A549 (cell line): ENCODE measurements around the gene LCP1. TPM values are rescaled to one million over a fixed set of nuclear protein-coding genes. Genes with fewer than 3 reads are reported as not detected.

Experiments
- ATAC-seq, 2 experiments: fragments of 200-7000 bp in 1 of 2; fragments of >200 bp in 1 of 2; cut with Nextera tagmentation in 1 of 2; cut with Tn5 transposase in 1 of 2; 3 replicates each; pipeline versions ENCODE4 v1.8.0 to v1.9.1; 2018 to 2020; ENCODE audit warnings: mild to moderate bottlenecking in 1 of 2, moderate library complexity in 1 of 2
- CTCF ChIA-PET: fragments of 300-600 bp; sonication (Branson Sonifier 250); formaldehyde crosslinking; extraction: SDS; loops from one replicate; lab custom pipeline; 2021; ENCODE audit warnings: antibody characterized with exemption, inconsistent platforms; lab: Yijun Ruan, JAX
- POLR2A ChIA-PET: fragments of 350-600 bp; formaldehyde crosslinking; extraction: SDS; loops from one replicate; lab custom pipeline; 2021; ENCODE audit warnings: antibody characterized with exemption, inconsistent platforms; lab: Yijun Ruan, JAX
- DNase-seq, 2 experiments: peaks; one replicate each; pipeline versions ENCODE4 v3.0.0 to v3.0.0-alpha.2; 2011 to 2016; ENCODE audit warnings: low read depth in 1 of 2, low spot score in 1 of 2
- FAIRE-seq: peaks from 2 replicates; lab custom pipeline; 2011; peaks lifted over from hg19 to GRCh38; lab: Jason Lieb, UNC
- H3K27ac ChIP-seq, 2 experiments: fragments of >200 bp; sonication (Bioruptor Twin); formaldehyde crosslinking; 3 replicates each; pipeline ENCODE4 v1.5.1; 2016 to 2017
- H3K4me1 ChIP-seq: fragments of >200 bp; sonication (Bioruptor Twin); formaldehyde crosslinking; 3 replicates; pipeline ENCODE4 v1.6.1; 2016
- H3K4me2 ChIP-seq: fragments of >200 bp; sonication (Bioruptor Twin); formaldehyde crosslinking; 3 replicates; pipeline ENCODE4 v1.6.1; 2016
- H3K4me3 ChIP-seq: fragments of >200 bp; sonication (Bioruptor Twin); formaldehyde crosslinking; 3 replicates; pipeline ENCODE4 v1.5.1; 2016
- H3K9me3 ChIP-seq: fragments of >200 bp; sonication (Bioruptor Twin); formaldehyde crosslinking; 3 replicates; pipeline ENCODE4 v1.6.1; 2016
- CHD4 ChIP-seq: fragments of 200-600 bp; sonication (generic); IDR thresholded peaks from 2 replicates; pipeline ENCODE4 v1.6.1; 2016; ENCODE audit warnings: antibody characterized with exemption, mild to moderate bottlenecking, borderline replicate concordance
- EHMT2 ChIP-seq: fragments of 200-600 bp; sonication (generic); IDR thresholded peaks from 2 replicates; pipeline ENCODE4 v1.6.1; 2016; ENCODE audit warnings: antibody characterized with exemption, low read depth, mild to moderate bottlenecking, moderate library complexity
- EP300 ChIP-seq, 2 experiments: fragments of >200 bp; sonication (Bioruptor Twin); formaldehyde crosslinking; IDR thresholded peaks; 2 replicates in 1 of 2; 3 replicates in 1 of 2; pipeline ENCODE4 v1.6.1; 2016 to 2017
- FOSL2 ChIP-seq, 2 experiments: fragments of 450-650 bp in 1 of 2; fragments of >200 bp in 1 of 2; sonication (Bioruptor Twin) in 1 of 2; formaldehyde crosslinking; IDR thresholded peaks; 2 replicates each; pipeline versions ENCODE4 v1.5.0 to v1.6.1; 2016 to 2020; ENCODE audit warnings: mild to moderate bottlenecking in 1 of 2, moderate library complexity in 1 of 2
- FOXS1 ChIP-seq: fragments of 250-450 bp; sonication (Bioruptor Pico); IDR thresholded peaks from 2 replicates; pipeline ENCODE4 v1.5.0; 2020; ENCODE audit warnings: mild to moderate bottlenecking, moderate library complexity
- GATA3 ChIP-seq: IDR thresholded peaks from 2 replicates; pipeline ENCODE4 v1.6.1; 2012; ENCODE audit warnings: borderline replicate concordance
- HDAC2 ChIP-seq: fragments of 200-600 bp; sonication (generic); IDR thresholded peaks from 2 replicates; pipeline ENCODE4 v1.6.1; 2016
- HEYL ChIP-seq: fragments of 250-450 bp; sonication (Bioruptor Pico); IDR thresholded peaks from 2 replicates; pipeline ENCODE4 v1.8.0; 2021; ENCODE audit warnings: mild to moderate bottlenecking, moderate library complexity
- HOXA7 ChIP-seq: fragments of 250-450 bp; sonication (Bioruptor Pico); IDR thresholded peaks from 2 replicates; pipeline ENCODE4 v1.5.0; 2020; ENCODE audit warnings: mild to moderate bottlenecking, moderate library complexity
- JUN ChIP-seq, 2 experiments: fragments of >200 bp; sonication (Bioruptor Twin); formaldehyde crosslinking; IDR thresholded peaks; 2 replicates in 1 of 2; 3 replicates in 1 of 2; pipeline ENCODE4 v1.6.1; 2016 to 2017
- KDM5A ChIP-seq: fragments of 200-600 bp; sonication (generic); IDR thresholded peaks from 2 replicates; pipeline ENCODE4 v1.6.1; 2016; ENCODE audit warnings: antibody characterized with exemption, mild to moderate bottlenecking
- MAZ ChIP-seq: fragments of 150-350 bp; IDR thresholded peaks from 2 replicates; pipeline ENCODE4 v1.6.1; 2014; ENCODE audit warnings: antibody characterized with exemption, low read depth, low read length, borderline replicate concordance
- MYC ChIP-seq: IDR thresholded peaks from 2 replicates; pipeline ENCODE4 v1.6.1; 2012; ENCODE audit warnings: mild to moderate bottlenecking, inconsistent platforms, low read length, improper control_type of control experiment, borderline replicate concordance
- NFE2L2 ChIP-seq: fragments of 150-350 bp; conservative IDR thresholded peaks from 2 replicates; pipeline ENCODE4 v1.6.1; 2014; ENCODE audit warnings: low read length
- NR3C1 ChIP-seq: fragments of >200 bp; sonication (Bioruptor Twin); formaldehyde crosslinking; IDR thresholded peaks from 3 replicates; pipeline ENCODE4 v1.6.1; 2017
- PHF8 ChIP-seq: fragments of 200-600 bp; sonication (generic); IDR thresholded peaks from 2 replicates; pipeline ENCODE4 v1.6.1; 2016; ENCODE audit warnings: low read depth, mild to moderate bottlenecking, antibody characterized with exemption, moderate library complexity, borderline replicate concordance
- POLR2A ChIP-seq: IDR thresholded peaks from 2 replicates; pipeline ENCODE4 v1.6.1; 2012; ENCODE audit warnings: mild to moderate bottlenecking, low read length
- RARB ChIP-seq: fragments of 250-450 bp; sonication (Bioruptor Pico); IDR thresholded peaks from 2 replicates; pipeline ENCODE4 v1.8.0; 2021; ENCODE audit warnings: mild to moderate bottlenecking, moderate library complexity
- RFX5 ChIP-seq: fragments of 450-650 bp; IDR thresholded peaks from 2 replicates; pipeline ENCODE4 v1.7.1; 2014; ENCODE audit warnings: antibody characterized with exemption, mild to moderate bottlenecking, moderate library complexity
- SMC3 ChIP-seq: fragments of >200 bp; sonication (Bioruptor Twin); formaldehyde crosslinking; IDR thresholded peaks from 3 replicates; pipeline ENCODE4 v1.6.1; 2018; ENCODE audit warnings: inconsistent platforms
- TFCP2L1 ChIP-seq: fragments of 250-450 bp; sonication (Bioruptor Pico); IDR thresholded peaks from 2 replicates; pipeline ENCODE4 v1.5.0; 2021; ENCODE audit warnings: mild to moderate bottlenecking
- TP53 ChIP-seq: fragments of 250-450 bp; sonication (Bioruptor Pico); IDR thresholded peaks from 2 replicates; pipeline ENCODE4 v1.5.0; 2021; ENCODE audit warnings: mild to moderate bottlenecking, moderate library complexity
- ZC3H11A ChIP-seq: fragments of 450-650 bp; IDR thresholded peaks from 2 replicates; pipeline ENCODE4 v1.6.1; 2014; ENCODE audit warnings: antibody characterized with exemption, mild to moderate bottlenecking
- ZFP36 ChIP-seq: fragments of 450-650 bp; IDR thresholded peaks from 2 replicates; pipeline ENCODE4 v1.6.1; 2014; ENCODE audit warnings: borderline replicate concordance; ENCODE audit not compliant: partially characterized antibody
- ZNF302 ChIP-seq: fragments of 250-450 bp; sonication (Bioruptor Pico); IDR thresholded peaks from 2 replicates; pipeline ENCODE4 v1.9.0; 2021; ENCODE audit warnings: inconsistent platforms, mild to moderate bottlenecking, moderate library complexity
- WGBS: methylation state at CpG from one replicate; pipeline ENCODE4 v1.1.6; 2017; ENCODE audit errors: missing lambda C conversion rate; 5-methylcytosine and 5-hydroxymethylcytosine counted together
- polyA plus RNA-seq, 4 experiments: library from polyadenylated mRNA; depleted of rRNA in 3 of 4; stranded (reverse); fragments of >200 nt; fragmentation: RNase III in 1 of 4; extraction: RNeasy Plus Mini Kit Qiagen cat#74134 plus additional on column Dnase treatment in 1 of 4; gene quantifications; 2 replicates in 3 of 4; 3 replicates in 1 of 4; pipeline ENCODE4 v1.2.3, GENCODE V29; 2011 to 2017
- TF ChIP-seq, protein P1 (sequence below): fragments of >200 bp; sonication (Bioruptor Twin); formaldehyde crosslinking; IDR thresholded peaks from 3 replicates; pipeline ENCODE4 v1.6.1; 2016
- TF ChIP-seq, protein P2 (sequence below): fragments of 250-450 bp; sonication (Bioruptor Pico); IDR thresholded peaks from 2 replicates; pipeline ENCODE4 v1.5.0; 2021; ENCODE audit warnings: mild to moderate bottlenecking, moderate library complexity, borderline replicate concordance
- TF ChIP-seq, protein P3 (sequence below): fragments of >200 bp; sonication (Bioruptor Twin); formaldehyde crosslinking; IDR thresholded peaks from 2 replicates; pipeline ENCODE4 v1.6.1; 2016
- TF ChIP-seq, protein P4 (sequence below): fragments of >200 bp; sonication (Bioruptor Twin); formaldehyde crosslinking; IDR thresholded peaks from 3 replicates; pipeline ENCODE4 v1.5.1; 2016

The LCP1 gene
- polyA plus RNA-seq, 2 of the 4 experiments (the other 2 are of a cell fraction) = 0.09 to 0.19 TPM

DNA sequence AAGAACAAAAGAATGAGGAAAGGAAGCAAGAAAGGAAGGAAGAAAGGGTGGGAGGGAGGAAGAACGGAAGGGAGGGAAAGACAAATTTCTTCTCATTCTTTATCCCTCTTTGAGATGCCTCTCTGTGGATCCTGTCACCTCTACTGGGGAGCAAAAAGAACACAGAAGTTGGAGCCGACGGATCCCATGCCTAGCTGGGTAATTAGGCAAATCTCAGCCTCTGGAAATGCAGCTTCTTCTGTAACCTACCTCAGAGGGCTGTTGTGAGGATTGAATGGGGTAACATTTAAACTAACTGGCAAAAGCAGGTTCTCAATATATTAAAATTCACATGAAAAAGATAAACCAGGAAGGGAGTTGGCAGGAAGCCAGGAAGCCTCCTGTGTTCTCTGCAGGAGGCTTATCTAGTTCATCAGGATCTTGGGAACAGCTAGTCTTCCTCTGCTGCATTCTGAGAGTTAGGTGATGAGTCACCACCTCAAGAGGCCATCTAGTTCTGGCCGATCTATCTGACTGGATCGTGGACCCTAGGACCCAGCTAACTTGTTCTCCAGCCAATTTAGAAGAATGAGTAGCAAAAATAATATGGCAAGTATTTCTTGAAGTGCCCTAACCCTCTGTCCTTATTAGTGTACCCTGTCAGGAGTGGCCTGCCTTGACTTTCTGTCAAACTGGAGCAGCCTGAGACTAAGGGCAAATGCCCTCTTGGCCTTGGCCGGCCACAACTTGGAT lies 61.9 kb downstream of the LCP1 start:
- Histone ChIP-seq H3K27ac (peak overlapping the region in 1 of 2 experiments; percentile 53; a peak in 1 of 6 replicates), H3K9me3 (no peaks in the 10 kb centered on the region), H3K4me1 (peaks cover 11% of the 10 kb centered on the region; the same call in 2 of the 3 replicates), H3K4me2 (peak overlapping the region; percentile 42; the same call in 1 of the 3 replicates), H3K4me3 (no peak overlapping the region)
- TF ChIP-seq FOXS1 (no peak), FOSL2 (IDR thresholded peaks at IDR 0.05) (no peak), FOSL2 (CRISPR knock-in tag; IDR thresholded peaks at IDR 0.05) (peak; percentile 72)
- ATAC-seq (peak; percentile 59 to 63; a peak in 3 of 6 replicates), DNase-seq (peak; percentile 8 to 28), FAIRE-seq (no peak)
- ChIA-PET CTCF (no interaction called here), POLR2A (no interaction called here)
- WGBS = 71% methylated on average over 6 of the region's 6 CpGs

DNA sequence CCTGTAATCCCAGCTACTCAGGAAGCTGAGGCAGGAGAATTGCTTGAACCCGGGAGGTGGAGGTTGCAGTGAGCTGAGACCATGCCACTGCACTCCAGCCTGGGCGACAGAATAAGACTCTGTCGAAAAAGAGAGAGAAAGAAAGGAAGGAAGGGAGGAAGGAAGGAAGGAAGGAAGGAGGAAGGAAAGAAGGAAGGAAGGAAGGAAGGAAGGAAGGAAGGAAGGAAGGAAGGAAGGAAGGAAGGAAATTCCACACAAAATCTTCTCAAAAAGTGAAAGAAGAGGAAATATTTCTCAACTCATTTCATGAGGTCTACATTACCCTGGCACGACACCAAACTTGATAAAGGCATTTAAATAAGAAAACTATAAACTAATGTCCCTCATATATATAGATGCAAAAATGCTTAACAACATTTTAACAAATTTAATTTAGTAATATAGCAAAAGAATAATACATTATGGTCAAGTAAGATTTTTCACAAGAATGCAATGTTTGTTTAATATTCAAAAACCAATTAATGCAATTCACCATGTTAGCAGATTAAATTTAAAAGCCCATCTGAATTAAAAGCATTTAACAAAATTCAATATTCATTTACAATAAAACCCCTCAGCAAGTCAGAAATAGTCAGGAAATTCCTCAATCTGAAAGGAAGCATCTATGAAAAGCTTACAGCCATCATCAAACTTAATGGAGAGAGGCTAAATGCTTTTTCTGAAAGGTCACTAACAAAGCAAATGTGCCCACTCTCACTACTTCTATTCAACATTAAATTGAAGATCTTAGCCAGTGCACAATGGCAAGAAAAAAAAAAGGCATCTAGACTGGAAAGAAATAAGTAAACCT lies 65.1 kb downstream of the LCP1 start:
- CTCF ChIA-PET = interaction anchor here (2.2 kb wide), 1 partner anchor 10 kb away, joined by 10 read pairs; no protein-coding TSS in a partner anchor
- no peak for FAIRE-seq
- Histone ChIP-seq H3K9me3 (no peaks in the 10 kb centered on the region), H3K4me1 (peaks cover 11% of the 10 kb centered on the region; the same call in 2 of the 3 replicates), H3K4me3 (no peak overlapping the region), H3K27ac (no peak overlapping the region), H3K4me2 (no peak overlapping the region)
- POLR2A ChIA-PET = no interaction called here
- no peak for ATAC-seq
- no peak for TF ChIP-seq SMC3
- TF ChIP-seq MAZ = no peak
- no peak for TF ChIP-seq KDM5A
- TF ChIP-seq, protein P1, sequence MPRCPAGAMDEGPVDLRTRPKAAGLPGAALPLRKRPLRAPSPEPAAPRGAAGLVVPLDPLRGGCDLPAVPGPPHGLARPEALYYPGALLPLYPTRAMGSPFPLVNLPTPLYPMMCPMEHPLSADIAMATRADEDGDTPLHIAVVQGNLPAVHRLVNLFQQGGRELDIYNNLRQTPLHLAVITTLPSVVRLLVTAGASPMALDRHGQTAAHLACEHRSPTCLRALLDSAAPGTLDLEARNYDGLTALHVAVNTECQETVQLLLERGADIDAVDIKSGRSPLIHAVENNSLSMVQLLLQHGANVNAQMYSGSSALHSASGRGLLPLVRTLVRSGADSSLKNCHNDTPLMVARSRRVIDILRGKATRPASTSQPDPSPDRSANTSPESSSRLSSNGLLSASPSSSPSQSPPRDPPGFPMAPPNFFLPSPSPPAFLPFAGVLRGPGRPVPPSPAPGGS = no peak
- no peak for TF ChIP-seq ZNF302 (CRISPR knock-in tag)
- no peak for TF ChIP-seq RARB
- TF ChIP-seq EHMT2 = no peak
- TF ChIP-seq GATA3 = no peak
- no peak for TF ChIP-seq EP300 (IDR thresholded peaks at IDR 0.05)
- no peak for TF ChIP-seq PHF8
- TF ChIP-seq HOXA7 = no peak
- no peak for TF ChIP-seq ZFP36
- no peak for TF ChIP-seq TP53 (CRISPR knock-in tag)
- no peak for TF ChIP-seq ZC3H11A
- no peak for TF ChIP-seq NFE2L2
- TF ChIP-seq CHD4 = no peak
- TF ChIP-seq FOSL2 (IDR thresholded peaks at IDR 0.05) = no peak
- no peak for TF ChIP-seq FOSL2 (CRISPR knock-in tag; IDR thresholded peaks at IDR 0.05)
- TF ChIP-seq HDAC2 = no peak
- no peak for TF ChIP-seq MYC
- DNase-seq = no peak
- 60% methylated on average over 4 of the region's 4 CpGs for WGBS

DNA sequence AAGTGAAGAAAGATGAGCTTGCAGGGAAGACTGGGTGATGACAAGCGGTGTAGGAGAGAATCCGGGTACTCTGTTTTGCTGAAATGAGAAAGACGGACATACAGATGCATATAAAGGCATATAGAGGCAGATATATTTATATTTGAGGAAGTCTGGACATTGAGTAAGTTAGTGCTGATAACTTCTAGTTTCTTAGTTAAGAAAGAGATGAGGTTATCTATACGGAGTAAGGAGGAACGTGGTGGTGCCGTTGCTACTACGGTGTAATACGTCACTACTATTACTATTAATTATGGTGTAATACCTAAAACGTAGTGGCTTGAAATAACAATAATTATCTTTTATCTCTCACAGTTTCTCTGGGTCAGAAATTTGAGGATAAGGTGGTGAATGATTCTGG lies 67.4 kb downstream of the LCP1 start:
- no peak for DNase-seq
- no peak overlapping the region for H3K4me3 ChIP-seq
- peaks cover 1% of the 10 kb centered on the region; the same call in 1 of the 3 replicates for H3K4me1 ChIP-seq
- no peaks in the 10 kb centered on the region for H3K9me3 ChIP-seq
- CTCF ChIA-PET = no interaction called here
- no peak for TF ChIP-seq TFCP2L1 (CRISPR knock-in tag)
- TF ChIP-seq NFE2L2 = no peak
- TF ChIP-seq NR3C1 = no peak
- TF ChIP-seq PHF8 = no peak
- TF ChIP-seq RFX5 = no peak
- TF ChIP-seq, protein P2, sequence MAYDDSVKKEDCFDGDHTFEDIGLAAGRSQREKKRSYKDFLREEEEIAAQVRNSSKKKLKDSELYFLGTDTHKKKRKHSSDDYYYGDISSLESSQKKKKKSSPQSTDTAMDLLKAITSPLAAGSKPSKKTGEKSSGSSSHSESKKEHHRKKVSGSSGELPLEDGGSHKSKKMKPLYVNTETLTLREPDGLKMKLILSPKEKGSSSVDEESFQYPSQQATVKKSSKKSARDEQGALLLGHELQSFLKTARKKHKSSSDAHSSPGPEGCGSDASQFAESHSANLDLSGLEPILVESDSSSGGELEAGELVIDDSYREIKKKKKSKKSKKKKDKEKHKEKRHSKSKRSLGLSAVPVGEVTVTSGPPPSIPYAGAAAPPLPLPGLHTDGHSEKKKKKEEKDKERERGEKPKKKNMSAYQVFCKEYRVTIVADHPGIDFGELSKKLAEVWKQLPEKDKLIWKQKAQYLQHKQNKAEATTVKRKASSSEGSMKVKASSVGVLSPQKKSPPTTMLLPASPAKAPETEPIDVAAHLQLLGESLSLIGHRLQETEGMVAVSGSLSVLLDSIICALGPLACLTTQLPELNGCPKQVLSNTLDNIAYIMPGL (CRISPR knock-in tag) = no peak
- no peak for TF ChIP-seq HEYL (CRISPR knock-in tag)
- no peak for TF ChIP-seq RARB
- TF ChIP-seq JUN (IDR thresholded peaks at IDR 0.05) = no peak
- no peak for TF ChIP-seq ZC3H11A
- no peak for TF ChIP-seq SMC3
- TF ChIP-seq, protein P3, sequence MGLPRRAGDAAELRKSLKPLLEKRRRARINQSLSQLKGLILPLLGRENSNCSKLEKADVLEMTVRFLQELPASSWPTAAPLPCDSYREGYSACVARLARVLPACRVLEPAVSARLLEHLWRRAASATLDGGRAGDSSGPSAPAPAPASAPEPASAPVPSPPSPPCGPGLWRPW = no peak
- TF ChIP-seq POLR2A = no peak
- TF ChIP-seq, protein P4, sequence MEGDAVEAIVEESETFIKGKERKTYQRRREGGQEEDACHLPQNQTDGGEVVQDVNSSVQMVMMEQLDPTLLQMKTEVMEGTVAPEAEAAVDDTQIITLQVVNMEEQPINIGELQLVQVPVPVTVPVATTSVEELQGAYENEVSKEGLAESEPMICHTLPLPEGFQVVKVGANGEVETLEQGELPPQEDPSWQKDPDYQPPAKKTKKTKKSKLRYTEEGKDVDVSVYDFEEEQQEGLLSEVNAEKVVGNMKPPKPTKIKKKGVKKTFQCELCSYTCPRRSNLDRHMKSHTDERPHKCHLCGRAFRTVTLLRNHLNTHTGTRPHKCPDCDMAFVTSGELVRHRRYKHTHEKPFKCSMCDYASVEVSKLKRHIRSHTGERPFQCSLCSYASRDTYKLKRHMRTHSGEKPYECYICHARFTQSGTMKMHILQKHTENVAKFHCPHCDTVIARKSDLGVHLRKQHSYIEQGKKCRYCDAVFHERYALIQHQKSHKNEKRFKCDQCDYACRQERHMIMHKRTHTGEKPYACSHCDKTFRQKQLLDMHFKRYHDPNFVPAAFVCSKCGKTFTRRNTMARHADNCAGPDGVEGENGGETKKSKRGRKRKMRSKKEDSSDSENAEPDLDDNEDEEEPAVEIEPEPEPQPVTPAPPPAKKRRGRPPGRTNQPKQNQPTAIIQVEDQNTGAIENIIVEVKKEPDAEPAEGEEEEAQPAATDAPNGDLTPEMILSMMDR = no peak
- no peak for FAIRE-seq
- no peak overlapping the region for H3K4me2 ChIP-seq
- 83% methylated on average over 9 of the region's 9 CpGs for WGBS
- no peak overlapping the region for H3K27ac ChIP-seq
- ATAC-seq = no peak
- POLR2A ChIA-PET = no interaction called here
